ENCODE data around the gene ARHGEF10L.

DNA sequence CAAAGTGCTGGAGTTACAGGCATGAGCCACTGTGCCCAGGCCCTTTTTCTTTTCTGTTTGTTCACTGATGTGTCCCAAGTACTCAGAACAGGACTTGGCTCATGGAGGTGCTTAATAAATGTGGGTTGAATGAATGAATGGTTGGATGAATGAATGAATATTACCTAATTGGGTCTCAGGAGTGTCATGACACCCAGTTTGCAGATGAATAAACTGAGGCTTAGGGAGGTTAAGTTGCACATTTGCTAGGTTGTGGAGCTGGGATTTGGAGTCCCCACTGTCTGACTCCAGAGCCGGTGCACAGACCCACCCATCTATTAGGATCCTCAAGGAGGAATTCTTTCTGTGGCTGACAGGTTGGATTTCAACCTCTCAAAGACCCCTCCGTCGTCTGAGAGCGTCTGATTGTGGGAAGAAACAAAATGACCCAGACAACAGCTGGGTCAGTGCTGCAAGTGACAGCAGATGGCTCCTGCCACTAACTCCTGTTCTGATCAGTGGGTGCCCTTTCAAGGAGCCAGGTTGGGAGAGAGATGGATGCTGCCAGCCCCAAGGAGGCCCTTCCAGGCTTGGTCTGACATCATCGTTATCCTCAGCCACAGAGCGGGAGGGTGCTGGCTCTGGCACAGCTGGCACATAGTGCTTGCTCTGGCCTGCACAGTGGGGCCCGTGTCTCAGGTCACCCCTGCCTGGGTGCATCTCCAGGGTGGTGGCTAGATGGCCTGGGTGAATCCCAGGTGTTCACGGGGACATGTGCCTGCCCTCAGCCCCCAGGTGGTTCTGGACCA is 24.2 kb downstream of the ARHGEF10L start:
- TF ChIP-seq, protein P1, sequence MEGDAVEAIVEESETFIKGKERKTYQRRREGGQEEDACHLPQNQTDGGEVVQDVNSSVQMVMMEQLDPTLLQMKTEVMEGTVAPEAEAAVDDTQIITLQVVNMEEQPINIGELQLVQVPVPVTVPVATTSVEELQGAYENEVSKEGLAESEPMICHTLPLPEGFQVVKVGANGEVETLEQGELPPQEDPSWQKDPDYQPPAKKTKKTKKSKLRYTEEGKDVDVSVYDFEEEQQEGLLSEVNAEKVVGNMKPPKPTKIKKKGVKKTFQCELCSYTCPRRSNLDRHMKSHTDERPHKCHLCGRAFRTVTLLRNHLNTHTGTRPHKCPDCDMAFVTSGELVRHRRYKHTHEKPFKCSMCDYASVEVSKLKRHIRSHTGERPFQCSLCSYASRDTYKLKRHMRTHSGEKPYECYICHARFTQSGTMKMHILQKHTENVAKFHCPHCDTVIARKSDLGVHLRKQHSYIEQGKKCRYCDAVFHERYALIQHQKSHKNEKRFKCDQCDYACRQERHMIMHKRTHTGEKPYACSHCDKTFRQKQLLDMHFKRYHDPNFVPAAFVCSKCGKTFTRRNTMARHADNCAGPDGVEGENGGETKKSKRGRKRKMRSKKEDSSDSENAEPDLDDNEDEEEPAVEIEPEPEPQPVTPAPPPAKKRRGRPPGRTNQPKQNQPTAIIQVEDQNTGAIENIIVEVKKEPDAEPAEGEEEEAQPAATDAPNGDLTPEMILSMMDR (IDR thresholded peaks at IDR 0.05), result no peak
- TF ChIP-seq POLR2AphosphoS5 (IDR thresholded peaks at IDR 0.05) (no peak), POLR2A (IDR thresholded peaks at IDR 0.05) (no peak)

Data from prostate gland (tissue), 2 donors.